Smooth muscle cell of bladder (primary cell): Measurements from ENCODE around the gene NPC1. TPM values are rescaled to one million over a fixed set of nuclear protein-coding genes. Genes with fewer than 3 reads are reported as not detected.

ENCODE experiments used
- total RNA-seq: library from RNA; depleted of rRNA; stranded (reverse); fragments of >200 nt; gene quantifications from 2 replicates; pipeline ENCODE4 v1.2.3, GENCODE V29; 2014

Gene NPC1
- 68.7 and 124 TPM in 2 replicates for total RNA-seq

DNA sequence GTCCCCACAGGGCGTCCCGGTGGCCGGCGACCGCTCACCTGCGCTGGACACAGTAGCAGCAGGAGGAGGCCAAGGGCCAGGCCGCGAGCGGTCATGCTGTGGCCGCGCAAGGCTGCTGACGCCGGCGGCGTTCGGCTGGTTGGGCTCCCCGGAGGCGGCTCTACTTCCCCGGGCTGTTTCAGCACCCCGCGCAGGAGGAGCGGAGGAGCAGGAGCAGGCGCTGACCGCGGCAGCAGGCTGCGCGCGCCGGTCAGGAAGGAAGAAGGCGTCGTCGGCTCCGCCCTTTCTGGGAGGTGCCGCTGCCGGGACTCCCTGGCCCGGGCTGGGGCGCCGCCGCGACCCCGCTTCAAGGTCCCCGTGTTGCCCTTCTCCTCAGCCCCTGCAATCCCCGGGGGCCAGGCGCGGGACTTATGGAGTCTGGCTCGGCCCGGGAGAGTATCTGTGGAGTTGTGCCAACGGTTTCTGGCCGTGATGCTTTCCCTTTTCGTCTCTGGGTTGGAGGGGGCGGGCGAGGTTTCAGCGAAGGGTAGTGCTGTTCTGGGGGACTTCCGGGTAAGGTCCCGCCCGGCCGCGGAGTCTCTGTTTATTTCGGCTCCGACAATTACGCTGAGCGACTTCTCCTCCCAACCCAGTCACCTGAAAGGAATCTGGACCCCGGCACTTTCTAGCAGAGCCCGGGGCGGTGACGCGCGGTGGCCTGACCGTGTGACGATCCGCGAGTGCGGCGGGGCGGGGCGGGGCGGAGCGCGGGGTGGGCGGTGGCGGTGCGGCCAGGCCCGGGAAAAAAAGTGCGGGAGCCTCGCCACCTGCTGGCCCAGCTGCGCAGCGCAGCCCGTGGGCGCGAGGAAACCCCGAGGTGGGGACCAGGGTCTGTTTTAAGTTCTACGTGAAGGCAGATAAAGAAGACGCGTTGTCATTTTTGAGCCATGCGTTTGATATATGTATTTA is at the start of gene NPC1:
NPC1 (minus strand) TSS at position 258 of the 948 bp plus-strand sequence; CDS start at position 95, 163 bp downstream.

GRCh38 chr18:23503038-23503962 is 83.0 kb downstream of the NPC1 start, which contains the start of gene RMC1:
Gene RMC1, plus strand, starts transcription at chr18:23503511. Its CDS starts 108 bp downstream, at chr18:23503619.

Other genes starting within 250 kb of the NPC1 start
- 76.2 and 76.5 TPM in 2 replicates for gene RIOK3, start 133.2 kb downstream of the NPC1 start, total RNA-seq
- 27.3 and 29.8 TPM in 2 replicates for gene RMC1, start 83.0 kb downstream of the NPC1 start, total RNA-seq
- gene ANKRD29, start 76.4 kb upstream of the NPC1 start, total RNA-seq: 6.5 and 7.3 TPM in 2 replicates
- 19.1 and 20.9 TPM in 2 replicates for gene LAMA3, start 102.9 kb upstream of the NPC1 start, total RNA-seq